GM18526 (cell line): ENCODE measurements around the gene CFAP77.

Experiments used
- POLR2A ChIP-seq: IDR thresholded peaks from 3 replicates; pipeline ENCODE4 v1.6.1; 2011; ENCODE audit not compliant: insufficient read length; ENCODE audit errors: extremely low read depth

Gene CFAP77

DNA sequence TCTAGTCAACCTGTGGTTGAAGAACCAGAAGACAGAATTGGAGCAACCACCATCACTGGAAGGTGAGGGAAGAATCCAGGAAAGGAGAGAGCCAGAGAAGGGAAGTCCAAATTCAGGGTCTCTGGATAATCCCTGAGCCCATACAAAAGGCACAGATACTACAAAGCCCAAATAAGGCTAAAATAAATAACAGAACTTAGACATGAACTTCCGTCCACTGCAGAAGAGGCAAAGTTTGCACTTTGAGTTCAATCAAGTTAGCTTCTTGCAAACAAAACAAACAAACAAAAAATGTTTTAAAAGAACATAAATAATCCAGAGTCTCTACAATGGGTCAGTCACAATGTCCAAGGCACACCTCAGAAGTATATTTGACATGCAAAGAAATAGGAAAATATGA lies 21.0 kb downstream of the CFAP77 start:
- TF ChIP-seq POLR2A = no peak

DNA sequence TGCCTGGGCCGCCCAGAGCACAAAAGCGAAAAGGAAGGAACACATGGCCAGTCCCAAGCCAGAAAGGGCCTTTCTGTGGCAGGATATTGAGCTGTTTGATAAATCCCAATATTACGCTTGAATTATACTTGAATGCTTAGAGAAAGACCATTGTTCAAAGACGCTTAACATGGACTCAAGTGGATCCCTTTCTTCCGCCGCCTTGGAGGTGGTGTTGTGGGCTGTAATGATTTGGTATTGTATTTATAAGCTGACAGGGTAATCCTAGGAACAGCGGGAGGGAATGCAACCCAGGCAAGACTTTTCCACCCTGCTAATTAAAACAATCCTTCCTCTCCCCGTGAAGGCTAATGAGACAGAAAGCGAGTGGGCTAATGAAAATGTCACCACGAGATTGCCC lies 24.9 kb downstream of the CFAP77 start:
- TF ChIP-seq POLR2A = no peak

DNA sequence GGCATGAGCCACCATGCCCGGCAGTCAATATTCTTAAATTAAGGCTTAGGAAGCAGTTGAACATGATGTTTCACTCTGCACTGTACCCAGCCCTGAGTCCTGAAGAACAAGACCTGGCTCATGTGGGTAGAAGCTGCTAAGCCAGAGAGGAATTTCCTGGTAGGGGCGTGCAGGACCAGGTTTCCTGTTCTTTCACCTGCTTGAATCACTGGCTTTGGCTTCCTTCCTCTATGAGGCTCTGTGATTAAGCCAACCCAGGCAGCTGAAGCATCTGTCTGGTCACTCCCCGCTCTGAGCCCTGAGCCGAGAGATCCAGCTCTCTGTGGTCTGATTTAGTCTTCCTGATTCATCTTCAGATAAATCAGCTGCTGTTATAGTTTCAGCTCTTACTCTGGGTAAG lies 29.1 kb downstream of the CFAP77 start:
- no peak for TF ChIP-seq POLR2A

DNA sequence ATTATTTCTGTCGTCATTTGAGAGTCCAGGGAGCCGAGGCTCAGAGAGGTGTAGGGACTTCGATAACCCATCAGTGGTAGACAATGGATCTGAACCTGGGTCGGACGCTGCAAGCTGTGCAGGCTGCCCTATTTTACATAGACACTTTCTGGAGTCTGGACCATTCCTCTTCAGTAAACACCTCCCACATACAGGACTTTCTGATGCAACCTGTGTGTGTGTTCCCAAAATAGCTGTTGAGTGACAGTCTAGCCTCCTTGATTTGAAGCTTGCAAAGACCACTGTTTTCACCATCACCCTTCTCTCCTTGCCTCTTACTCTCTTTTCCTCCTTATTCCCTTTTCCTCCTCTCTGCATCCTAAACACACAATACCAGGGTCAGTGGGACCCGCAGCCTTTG lies 30.7 kb downstream of the CFAP77 start:
- no peak for TF ChIP-seq POLR2A

DNA sequence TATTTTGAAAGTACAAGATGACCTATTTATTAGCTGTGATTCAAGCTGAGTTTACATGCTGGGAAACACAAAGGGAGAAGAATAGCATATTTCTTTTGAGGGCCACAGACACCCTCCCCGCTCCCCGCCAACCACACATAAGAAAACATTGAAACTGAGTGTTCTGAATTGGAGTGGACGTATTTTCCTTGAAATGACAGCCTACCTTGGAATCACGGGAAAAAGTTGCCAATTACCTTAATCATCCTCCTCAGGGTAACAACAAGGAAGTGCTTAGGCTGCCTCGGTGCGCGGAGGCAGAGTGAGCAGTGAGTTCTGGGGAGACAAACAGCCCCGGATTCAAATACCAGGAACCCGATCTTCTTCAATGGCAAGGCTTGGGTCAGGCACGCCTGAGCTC lies 31.4 kb downstream of the CFAP77 start:
- no peak for TF ChIP-seq POLR2A

DNA sequence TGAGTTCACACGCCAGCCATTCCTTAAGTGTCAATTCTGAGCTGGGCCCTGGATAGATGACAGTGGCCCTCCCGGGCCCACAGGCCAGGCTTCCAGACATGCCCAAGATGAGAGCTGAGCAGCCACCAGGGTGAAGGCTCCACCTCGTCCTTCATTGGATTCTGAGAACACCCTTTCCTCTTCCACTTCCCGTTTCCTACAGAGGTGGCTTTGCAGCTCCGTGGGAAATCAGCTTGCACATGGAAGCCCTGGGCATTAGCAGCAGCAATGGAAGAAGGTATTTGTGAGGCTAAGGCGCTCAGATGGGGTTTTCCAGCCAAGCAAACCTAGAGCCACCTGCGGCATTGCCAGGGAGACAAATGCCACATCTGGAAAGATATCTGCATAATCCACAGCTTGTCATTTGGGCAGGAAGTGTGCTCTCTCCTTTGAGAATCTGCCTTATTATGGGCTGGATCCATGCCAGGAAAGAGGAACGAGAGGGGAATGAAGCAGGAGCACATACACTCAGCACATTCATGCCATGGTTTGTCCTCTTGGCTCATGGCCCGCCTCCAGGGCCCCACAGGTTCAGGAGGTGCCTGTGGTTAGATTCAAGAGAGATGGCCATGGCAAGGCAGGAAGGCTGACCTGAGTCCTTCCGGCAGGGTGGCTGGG lies 34.1 kb downstream of the CFAP77 start:
- TF ChIP-seq POLR2A = no peak

DNA sequence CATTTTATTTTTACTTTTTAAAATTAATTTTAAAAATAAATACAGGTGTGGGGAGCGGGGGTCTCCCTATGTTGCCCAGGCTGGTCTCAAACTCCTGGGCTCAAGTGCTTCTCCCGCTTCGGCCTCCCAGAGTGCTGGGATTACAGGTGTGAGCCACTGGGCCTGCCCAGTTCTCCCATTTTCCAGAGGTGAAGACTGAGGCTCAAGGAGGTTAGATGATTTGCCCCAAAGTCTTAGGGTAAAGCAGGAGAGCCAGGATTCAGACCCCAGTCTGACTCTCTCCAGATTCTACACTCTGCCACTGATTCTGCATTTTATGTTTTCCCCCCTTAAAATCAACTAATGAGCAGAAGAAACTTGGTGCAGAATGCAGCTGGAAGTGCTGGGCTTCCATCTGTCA lies 36.9 kb downstream of the CFAP77 start:
- no peak for TF ChIP-seq POLR2A

DNA sequence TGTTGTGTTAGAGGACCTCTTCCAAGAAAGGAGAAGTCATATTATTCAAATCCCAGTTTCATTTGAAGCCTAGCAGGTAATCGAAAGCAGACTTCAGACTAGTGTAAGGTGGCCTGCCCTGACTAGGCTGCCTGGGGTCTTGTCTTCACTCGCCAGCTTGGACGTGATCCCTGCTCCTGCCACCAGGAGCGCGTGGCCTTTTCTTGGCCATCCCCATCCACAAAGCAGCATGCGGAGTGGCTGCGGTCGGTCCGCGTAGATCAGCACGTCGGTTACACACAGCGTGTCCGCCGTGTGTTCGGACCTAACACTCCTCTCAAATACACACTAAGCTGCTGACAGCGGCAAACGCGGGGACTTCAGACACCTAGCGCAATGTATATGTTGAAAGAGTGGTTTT lies 37.3 kb downstream of the CFAP77 start:
- no peak for TF ChIP-seq POLR2A

DNA sequence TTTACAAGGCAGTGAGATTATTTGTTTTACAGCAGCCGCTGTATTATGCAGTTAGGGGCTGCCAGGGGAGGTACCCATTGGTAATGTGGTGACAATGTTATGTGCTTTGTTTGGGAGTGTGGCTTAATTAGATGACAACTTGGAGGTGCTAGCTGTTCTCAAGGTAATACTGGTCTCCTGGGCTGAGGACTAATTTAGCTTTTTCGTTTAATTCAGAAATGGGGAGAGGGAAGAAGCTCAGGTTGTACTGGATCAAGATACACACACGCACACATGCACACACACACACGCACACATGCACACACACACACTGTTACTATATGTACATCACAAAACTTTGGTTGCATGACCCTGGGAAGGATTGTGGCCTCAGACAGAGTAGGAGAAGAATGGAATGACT lies 37.9 kb downstream of the CFAP77 start:
- no peak for TF ChIP-seq POLR2A

DNA sequence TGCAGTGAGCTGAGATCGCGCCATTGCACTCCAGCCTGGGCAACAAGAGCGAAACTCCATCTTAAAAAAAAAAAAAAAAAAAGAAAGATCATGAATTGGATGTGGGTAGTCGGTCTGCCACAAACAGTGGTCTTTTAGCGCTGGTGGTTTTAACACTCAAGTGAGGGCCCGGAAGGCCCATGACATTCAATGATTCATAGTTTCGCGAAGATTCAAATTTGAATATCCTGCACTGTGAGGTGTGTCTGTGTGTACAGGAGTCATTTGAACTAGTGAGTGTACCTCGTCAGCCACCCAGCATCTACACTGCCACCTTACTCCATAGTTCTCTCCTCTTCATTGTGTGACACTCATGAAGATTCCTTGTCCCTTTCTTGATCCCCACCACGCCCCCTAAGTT lies 41.3 kb downstream of the CFAP77 start:
- TF ChIP-seq POLR2A = no peak

DNA sequence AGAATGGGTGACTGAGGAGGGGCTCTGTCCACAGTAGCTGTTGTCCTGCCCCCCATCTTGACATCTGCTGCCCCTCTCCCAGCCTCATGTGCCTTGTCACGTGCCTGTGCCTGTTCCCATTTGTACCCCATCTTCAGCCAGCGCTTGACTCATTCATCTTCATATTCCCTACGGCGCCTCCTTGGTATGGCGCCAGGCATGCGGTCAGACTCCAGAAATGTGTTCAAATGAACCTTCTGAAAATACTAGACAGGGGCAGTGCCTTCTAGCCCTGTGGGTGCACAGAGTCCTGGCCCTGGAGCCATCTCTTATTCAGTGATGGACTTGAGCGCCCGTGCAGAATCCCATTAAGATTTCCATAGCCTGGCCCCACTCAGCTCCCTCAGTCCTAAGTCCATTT lies 46.2 kb downstream of the CFAP77 start:
- TF ChIP-seq POLR2A = no peak

DNA sequence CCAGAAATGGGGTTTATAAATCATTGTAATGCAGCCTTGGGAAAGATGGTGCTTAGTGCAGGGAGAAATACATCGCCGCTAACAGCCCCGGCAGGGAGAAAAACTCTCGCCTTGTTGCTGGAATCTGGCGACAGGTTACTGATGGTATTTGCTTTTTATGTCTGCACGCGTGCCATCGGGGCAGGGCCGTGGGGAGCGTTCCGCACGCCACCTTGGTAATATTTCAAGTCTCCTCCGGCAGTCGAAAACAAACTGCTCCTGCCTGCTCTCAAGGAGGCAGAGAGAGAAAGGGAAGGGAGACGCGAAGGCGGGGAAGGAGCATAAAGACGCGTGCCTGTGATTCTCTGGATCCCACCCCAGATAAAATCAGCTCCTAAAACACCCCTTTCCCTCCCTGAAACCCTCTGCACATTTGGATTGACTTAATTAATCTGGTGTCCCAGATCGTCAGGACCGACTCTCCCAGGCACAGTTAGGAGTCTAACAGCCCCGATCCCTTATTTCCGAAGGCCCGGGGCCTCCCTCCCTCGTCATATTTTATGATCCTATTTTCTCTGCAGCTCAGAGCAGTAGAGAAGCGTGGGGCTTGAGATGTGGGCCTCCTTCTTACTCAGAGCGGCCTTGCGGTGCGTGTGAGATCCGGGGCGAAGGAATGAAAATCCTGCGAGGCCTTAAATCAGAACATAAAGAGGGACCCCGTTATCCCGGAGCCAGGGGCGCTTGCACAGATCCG lies 47.7 kb downstream of the CFAP77 start:
- no peak for TF ChIP-seq POLR2A

DNA sequence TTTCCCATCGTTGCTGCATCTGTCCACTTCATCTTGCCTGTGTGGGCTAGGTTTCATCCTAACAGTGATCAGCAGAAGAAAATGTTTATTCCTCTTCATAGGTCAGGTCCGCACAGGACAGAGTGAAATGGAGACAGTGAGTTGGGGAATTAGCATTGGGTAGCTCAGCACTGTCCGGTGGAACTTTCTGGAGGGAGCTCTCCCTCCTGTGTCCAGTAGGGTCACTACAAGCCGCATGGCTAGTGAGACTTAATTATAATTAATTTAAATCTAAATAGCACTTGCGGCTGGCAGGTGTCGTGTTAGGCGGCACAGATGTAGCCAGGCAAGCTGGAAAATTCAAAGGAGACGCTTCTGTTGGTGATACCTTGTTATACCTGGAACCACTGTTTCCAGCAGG lies 48.4 kb downstream of the CFAP77 start:
- TF ChIP-seq POLR2A = no peak

DNA sequence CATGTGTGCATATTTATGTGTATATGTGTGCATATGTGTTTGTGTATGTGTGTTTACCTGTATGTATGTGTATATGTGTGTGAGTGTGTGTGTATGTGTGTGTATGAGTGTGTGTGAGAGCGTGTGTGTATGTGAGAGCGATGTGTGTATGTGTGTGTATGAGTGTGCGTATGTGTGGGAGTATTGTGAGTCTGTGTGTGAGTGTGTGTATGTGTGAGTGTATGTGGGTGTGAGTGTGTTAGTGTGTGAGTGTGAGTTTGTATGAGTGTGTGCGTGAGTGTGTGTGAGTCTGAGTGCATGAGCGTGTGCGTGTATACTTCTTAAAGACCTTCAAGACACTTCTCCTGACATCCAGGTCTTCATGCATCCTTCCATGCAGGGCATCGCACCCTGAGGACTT lies 49.6 kb downstream of the CFAP77 start:
- no peak for TF ChIP-seq POLR2A

DNA sequence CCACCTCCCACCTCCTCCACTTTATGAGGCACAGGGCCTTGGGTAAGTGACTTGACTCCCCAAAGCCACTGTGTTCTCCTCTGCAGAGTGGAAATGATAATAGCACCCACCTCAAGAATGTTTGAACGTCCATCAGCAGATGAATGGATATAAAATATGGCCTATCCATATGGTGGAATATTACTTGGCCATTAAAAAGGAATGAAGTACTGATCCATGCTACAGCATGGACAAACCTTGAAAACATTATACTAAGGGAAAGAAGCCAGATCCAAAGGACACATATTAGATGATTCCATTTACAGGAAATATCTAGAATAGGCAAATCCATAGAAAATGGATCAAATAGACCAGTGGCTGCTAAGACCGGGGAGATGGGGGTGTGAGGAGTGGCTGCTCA lies 50.2 kb downstream of the CFAP77 start:
- TF ChIP-seq POLR2A = no peak

DNA sequence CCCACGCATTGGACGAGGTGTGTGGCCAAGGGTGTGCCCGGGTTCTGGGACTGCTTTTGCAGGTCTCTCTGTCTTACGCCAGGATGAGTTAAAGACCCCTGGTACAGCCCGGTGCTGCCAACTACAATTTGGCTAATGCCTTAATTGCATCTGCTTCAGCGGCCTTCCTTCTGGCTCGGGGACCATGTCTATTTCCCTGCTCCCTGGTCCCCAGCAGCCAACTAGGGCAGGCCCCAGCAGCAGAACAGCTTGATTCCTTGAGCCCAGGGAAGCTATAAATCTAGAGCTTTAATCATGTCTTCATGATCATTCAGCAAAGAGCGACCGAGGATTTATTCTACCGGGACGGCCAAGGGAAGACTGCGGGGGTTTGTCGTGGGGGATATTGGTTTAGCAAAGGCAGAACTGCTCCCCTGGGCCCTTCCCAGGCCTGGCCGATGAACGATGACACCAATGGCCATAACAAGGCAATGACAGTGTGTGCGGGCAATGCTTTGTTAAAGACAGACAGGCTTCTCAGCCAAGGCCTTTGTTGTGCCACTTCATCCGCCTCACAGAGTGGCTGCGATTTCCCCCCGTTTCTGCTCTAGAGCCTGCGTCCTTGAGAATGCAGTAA lies 51.4 kb downstream of the CFAP77 start:
- TF ChIP-seq POLR2A = no peak
